Liver (tissue), 9 donors: ENCODE measurements around the gene TMEM135. TPM values are rescaled to one million over a fixed set of nuclear protein-coding genes. Genes with fewer than 3 reads are reported as not detected.

Source experiments
- DNase-seq: peaks from one replicate; pipeline ENCODE4 v3.0.0-alpha.2; 2017; ENCODE audit warnings: low spot score
- H3K27ac ChIP-seq, 2 donors: one replicate each; pipeline ENCODE4 v1.7.0; 2013; ENCODE audit warnings: inconsistent platforms in 2 of 2, low read length in 2 of 2, control low read depth in 1 of 2, low read depth in 1 of 2, mild to moderate bottlenecking in 1 of 2
- H3K27me3 ChIP-seq, 4 donors: one replicate each; pipeline versions ENCODE4 v1.6.1 to v1.7.0; 2013; ENCODE audit warnings: low read length in 3 of 4, inconsistent platforms in 1 of 4, mild to moderate bottlenecking in 1 of 4, moderate library complexity in 1 of 4; ENCODE audit not compliant: control insufficient read depth in 4 of 4, insufficient read depth in 4 of 4
- H3K36me3 ChIP-seq, 4 donors: one replicate each; pipeline versions ENCODE4 v1.6.1 to v1.7.0; 2013; ENCODE audit warnings: low read length in 3 of 4, mild to moderate bottlenecking in 3 of 4, low read depth in 1 of 4, moderate library complexity in 1 of 4; ENCODE audit not compliant: control insufficient read depth in 4 of 4, insufficient read depth in 3 of 4
- H3K4me1 ChIP-seq, 4 donors: one replicate each; pipeline versions ENCODE4 v1.6.1 to v1.7.0; 2013; ENCODE audit warnings: low read length in 3 of 4, mild to moderate bottlenecking in 3 of 4, moderate library complexity in 1 of 4; ENCODE audit not compliant: control insufficient read depth in 4 of 4, insufficient read depth in 4 of 4
- H3K4me3 ChIP-seq, 3 donors: one replicate each; pipeline versions ENCODE4 v1.6.1 to v1.7.0; 2013; ENCODE audit warnings: low read length in 3 of 3, control low read depth in 1 of 3, low read depth in 1 of 3, mild to moderate bottlenecking in 1 of 3
- H3K9ac ChIP-seq, 2 donors: one replicate each; pipeline ENCODE4 v1.7.0; 2013; ENCODE audit warnings: low read length in 2 of 2, mild to moderate bottlenecking in 2 of 2, moderate library complexity in 2 of 2, control low read depth in 1 of 2, low read depth in 1 of 2
- H3K9me3 ChIP-seq, 4 donors: one replicate each; pipeline versions ENCODE4 v1.6.1 to v1.7.0; 2013; ENCODE audit warnings: low read length in 3 of 4; ENCODE audit not compliant: control insufficient read depth in 4 of 4
- ATF3 ChIP-seq: IDR thresholded peaks from 2 replicates; pipeline ENCODE4 v1.6.1; 2016; ENCODE audit warnings: antibody characterized with exemption
- CTCF ChIP-seq: fragments of 150-350 bp; IDR thresholded peaks from 2 replicates; pipeline ENCODE4 v1.5.1; 2017; ENCODE audit warnings: improper control_type of control experiment, low read depth, low read length; ENCODE audit not compliant: missing input control
- EGR1 ChIP-seq, 2 donors: IDR thresholded peaks; 2 replicates each; pipeline ENCODE4 v1.6.1; 2016 to 2018; ENCODE audit warnings: antibody characterized with exemption in 2 of 2, low read depth in 2 of 2
- FOXA1 ChIP-seq: IDR thresholded peaks from 2 replicates; pipeline ENCODE4 v1.6.1; 2016; ENCODE audit warnings: antibody characterized with exemption
- GABPA ChIP-seq, 2 donors: IDR thresholded peaks in 1 of 2; conservative IDR thresholded peaks in 1 of 2; 2 replicates each; pipeline ENCODE4 v1.6.1; 2016; ENCODE audit warnings: antibody characterized with exemption in 2 of 2, mild to moderate bottlenecking in 1 of 2, moderate library complexity in 1 of 2
- HNF4G ChIP-seq: IDR thresholded peaks from 2 replicates; pipeline ENCODE4 v1.6.1; 2016; ENCODE audit warnings: antibody characterized with exemption
- JUND ChIP-seq, 2 donors: IDR thresholded peaks; 2 replicates each; pipeline ENCODE4 v1.6.1; 2016; ENCODE audit warnings: antibody characterized with exemption in 2 of 2
- MAX ChIP-seq: IDR thresholded peaks from 2 replicates; pipeline ENCODE4 v1.6.1; 2016; ENCODE audit warnings: antibody characterized with exemption
- NR2F2 ChIP-seq: IDR thresholded peaks from 2 replicates; pipeline ENCODE4 v1.6.1; 2016; ENCODE audit warnings: antibody characterized with exemption
- RAD21 ChIP-seq, 2 donors: IDR thresholded peaks; 2 replicates each; pipeline ENCODE4 v1.6.1; 2016; ENCODE audit warnings: antibody characterized with exemption in 2 of 2, mild to moderate bottlenecking in 2 of 2
- REST ChIP-seq: IDR thresholded peaks from 2 replicates; pipeline ENCODE4 v1.6.1; 2016; ENCODE audit warnings: antibody characterized with exemption, mild to moderate bottlenecking
- SP1 ChIP-seq: IDR thresholded peaks from 2 replicates; pipeline ENCODE4 v1.6.1; 2018; ENCODE audit warnings: antibody characterized with exemption, mild to moderate bottlenecking
- TAF1 ChIP-seq: conservative IDR thresholded peaks from 2 replicates; pipeline ENCODE4 v1.6.1; 2016; ENCODE audit warnings: antibody characterized with exemption, mild to moderate bottlenecking
- WGBS: extraction: QIAGEN DNeasy Blood & Tissue Kit; methylation state at CpG from one replicate; pipeline ENCODE4 v1.1.7; 2013; 5-methylcytosine and 5-hydroxymethylcytosine counted together
- polyA plus RNA-seq, 2 donors: library from polyadenylated mRNA; stranded (reverse) in 1 of 2; unstranded in 1 of 2; fragments of 200-250 nt in 1 of 2; fragments of >200 nt in 1 of 2; fragmentation: Nextera tagmentation in 1 of 2; extraction: Ambion mirVana in 1 of 2; gene quantifications; one replicate each; pipeline versions ENCODE4 v1.2.1 to v1.2.3, GENCODE V29; 2013 to 2015
- total RNA-seq, 2 donors: library from RNA; depleted of rRNA; stranded (reverse); fragments of >200 nt; gene quantifications; one replicate each; pipeline ENCODE4 v1.2.3, GENCODE V29; 2014
- TF ChIP-seq, protein P1 (sequence below): IDR thresholded peaks from 2 replicates; pipeline ENCODE4 v1.6.1; 2016; ENCODE audit warnings: antibody characterized with exemption
- donor health status: healthy.
- donor health status: healthy.
- donor health status: healthy.
- donor health status: healthy.
- donor health status: healthy.

TMEM135 gene
- total and polyA plus RNA-seq, 4 donors = 10.0 to 38.9 (median 23.5) TPM

- Histone ChIP-seq H3K9me3 (no peaks in the 10 kb centered on the region), H3K36me3 (no peaks in the 10 kb centered on the region), H3K4me3 (no peak overlapping the region), H3K27ac (no peak overlapping the region), H3K9ac (no peak overlapping the region), H3K4me1 (no peaks in the 10 kb centered on the region), H3K27me3 (no peaks in the 10 kb centered on the region)
- TF ChIP-seq RAD21 (IDR thresholded peaks at IDR 0.05) = no peak
- no peak for TF ChIP-seq HNF4G
- TF ChIP-seq REST = no peak
- TF ChIP-seq JUND (IDR thresholded peaks at IDR 0.05) = no peak
- no peak for TF ChIP-seq ATF3
- TF ChIP-seq MAX = no peak
- TF ChIP-seq SP1 = no peak
- no peak for TF ChIP-seq GABPA (IDR thresholded peaks at IDR 0.05 in 1 of 2, conservative IDR thresholded peaks at IDR 0.05 in 1 of 2)
- no peak for TF ChIP-seq CTCF
- no peak for TF ChIP-seq FOXA1
- TF ChIP-seq TAF1 = no peak
- no peak for DNase-seq
- WGBS = 74% methylated on average over 3 of the region's 3 CpGs
These were observed 16.9 kb upstream of the TMEM135 start for GRCh38 chr11:87020764-87021365.

DNA sequence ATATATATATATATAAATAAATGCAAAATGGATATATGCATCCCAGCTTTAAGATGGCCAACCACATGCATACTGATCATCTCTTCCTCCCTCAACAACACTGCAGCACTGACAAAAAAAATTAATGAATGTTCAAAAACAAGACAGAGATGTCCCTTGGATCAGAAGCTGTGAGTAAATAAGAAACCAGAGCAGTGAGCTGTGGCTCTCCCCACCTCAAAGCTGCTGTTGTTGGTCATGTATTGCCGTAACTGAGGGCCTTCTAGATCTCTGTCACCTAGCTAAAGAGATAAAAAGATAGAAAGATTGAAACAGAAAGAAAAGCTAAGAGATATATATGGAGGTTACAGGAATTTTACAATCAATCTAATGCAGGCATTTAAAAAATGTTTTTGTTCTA, 15.5 kb upstream of the TMEM135 start:
- H3K9me3 ChIP-seq = no peaks in the 10 kb centered on the region
- no peak overlapping the region for H3K4me3 ChIP-seq
- H3K36me3 ChIP-seq = no peaks in the 10 kb centered on the region
- H3K9ac ChIP-seq = no peak overlapping the region
- no peak overlapping the region for H3K27ac ChIP-seq
- 88% methylated on average over 1 of the region's 1 CpG for WGBS
- H3K4me1 ChIP-seq = no peaks in the 10 kb centered on the region
- TF ChIP-seq GABPA (IDR thresholded peaks at IDR 0.05 in 1 of 2, conservative IDR thresholded peaks at IDR 0.05 in 1 of 2) (no peak), REST (no peak), CTCF (no peak), EGR1 (IDR thresholded peaks at IDR 0.05; ENCODE audit: low read depth in 2 of 2) (no peak), SP1 (no peak), MAX (no peak), TAF1 (no peak), NR2F2 (no peak), JUND (IDR thresholded peaks at IDR 0.05) (no peak)
- TF ChIP-seq, protein P1, sequence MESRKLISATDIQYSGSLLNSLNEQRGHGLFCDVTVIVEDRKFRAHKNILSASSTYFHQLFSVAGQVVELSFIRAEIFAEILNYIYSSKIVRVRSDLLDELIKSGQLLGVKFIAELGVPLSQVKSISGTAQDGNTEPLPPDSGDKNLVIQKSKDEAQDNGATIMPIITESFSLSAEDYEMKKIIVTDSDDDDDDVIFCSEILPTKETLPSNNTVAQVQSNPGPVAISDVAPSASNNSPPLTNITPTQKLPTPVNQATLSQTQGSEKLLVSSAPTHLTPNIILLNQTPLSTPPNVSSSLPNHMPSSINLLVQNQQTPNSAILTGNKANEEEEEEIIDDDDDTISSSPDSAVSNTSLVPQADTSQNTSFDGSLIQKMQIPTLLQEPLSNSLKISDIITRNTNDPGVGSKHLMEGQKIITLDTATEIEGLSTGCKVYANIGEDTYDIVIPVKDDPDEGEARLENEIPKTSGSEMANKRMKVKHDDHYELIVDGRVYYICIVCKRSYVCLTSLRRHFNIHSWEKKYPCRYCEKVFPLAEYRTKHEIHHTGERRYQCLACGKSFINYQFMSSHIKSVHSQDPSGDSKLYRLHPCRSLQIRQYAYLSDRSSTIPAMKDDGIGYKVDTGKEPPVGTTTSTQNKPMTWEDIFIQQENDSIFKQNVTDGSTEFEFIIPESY = no peak
- no peak for DNase-seq
- H3K27me3 ChIP-seq = no peaks in the 10 kb centered on the region
